HepG2 (cell line): ENCODE results near the gene RAB1B.

Source experiments
- ATF6 ChIP-seq: sonication (generic); formaldehyde crosslinking; conservative IDR thresholded peaks from 2 replicates; pipeline ENCODE4 v1.4.0; 2020; ENCODE audit warnings: missing genetic modification reagents
- BCL3 ChIP-seq: sonication (generic); formaldehyde crosslinking; IDR thresholded peaks from 2 replicates; pipeline ENCODE4 v1.5.1; 2020; ENCODE audit warnings: mild to moderate bottlenecking, missing genetic modification reagents, moderate library complexity
- E2F5 ChIP-seq: sonication (generic); formaldehyde crosslinking; conservative IDR thresholded peaks from 2 replicates; pipeline ENCODE4 v1.4.0; 2020; ENCODE audit warnings: missing genetic modification reagents
- POLR2AphosphoS5 ChIP-seq: IDR thresholded peaks from 2 replicates; pipeline ENCODE4 v1.6.1; 2012; ENCODE audit warnings: low read depth, low read length
- RNF219 ChIP-seq: sonication (generic); formaldehyde crosslinking; IDR thresholded peaks from 2 replicates; pipeline ENCODE4 v1.5.0; 2020; ENCODE audit warnings: mild to moderate bottlenecking, missing genetic modification reagents
- SMARCC2 ChIP-seq: fragments of 450-650 bp; IDR thresholded peaks from 2 replicates; pipeline ENCODE4 v1.6.1; 2017; ENCODE audit warnings: antibody characterized with exemption, mild to moderate bottlenecking
- TCF12 ChIP-seq, 2 experiments: fragments of 450-650 bp in 1 of 2; sonication (generic) in 1 of 2; formaldehyde crosslinking in 1 of 2; IDR thresholded peaks; 2 replicates each; pipeline versions ENCODE4 v1.6.1 to v1.8.0; 2017 to 2022; ENCODE audit warnings: antibody characterized with exemption in 1 of 2, mild to moderate bottlenecking in 1 of 2, missing genetic modification reagents in 1 of 2, moderate library complexity in 1 of 2
- ZMAT5 ChIP-seq: sonication (generic); formaldehyde crosslinking; IDR thresholded peaks from 2 replicates; pipeline ENCODE4 v1.5.0; 2020; ENCODE audit warnings: mild to moderate bottlenecking, low read depth, missing genetic modification reagents, borderline replicate concordance

GRCh38 chr11:66314561-66315497 lies 46.4 kb downstream of the RAB1B start:
- TF ChIP-seq TCF12 (IDR thresholded peaks at IDR 0.05) (no peak), TCF12 (CRISPR knock-in tag; IDR thresholded peaks at IDR 0.05) (no peak), E2F5 (CRISPR knock-in tag) (no peak), SMARCC2 (no peak), ATF6 (CRISPR knock-in tag) (no peak), ZMAT5 (CRISPR knock-in tag) (no peak), BCL3 (CRISPR knock-in tag) (no peak), RNF219 (no peak), POLR2AphosphoS5 (no peak)
